SU-DHL-6 (cell line): ENCODE data around the gene TP73.

Experiments used
- H2AFZ ChIP-seq: fragments of 200-600 bp; sonication (generic); 2 replicates; pipeline ENCODE4 v1.6.1; 2014; ENCODE audit warnings: low read depth, mild to moderate bottlenecking, moderate library complexity, mixed read lengths, antibody characterized with exemption, low read length; ENCODE audit not compliant: severe bottlenecking
- H3F3A ChIP-seq: fragments of 200-600 bp; shearing (Covaris generic); 2 replicates; pipeline ENCODE4 v1.6.0; 2016; ENCODE audit warnings: antibody characterized with exemption, mild to moderate bottlenecking; ENCODE audit not compliant: insufficient read depth
- H3K27ac ChIP-seq: fragments of 200-600 bp; sonication (generic); 2 replicates; pipeline ENCODE4 v1.5.1; 2016; ENCODE audit warnings: low read depth, mild to moderate bottlenecking, low read length, moderate library complexity, mixed read lengths
- H3K27me3 ChIP-seq: fragments of 200-600 bp; sonication (generic), shearing (Covaris generic); 2 replicates; pipeline ENCODE4 v1.6.0; 2014; ENCODE audit warnings: mild to moderate bottlenecking, low read length
- H3K36me3 ChIP-seq: fragments of 200-600 bp; sonication (generic); 2 replicates; pipeline ENCODE4 v1.6.1; 2014; ENCODE audit warnings: mild to moderate bottlenecking, low read length, mixed read lengths
- H3K4me2 ChIP-seq: fragments of 300-600, 200-600 bp; shearing (Covaris generic), sonication (generic); 2 replicates; pipeline ENCODE4 v1.6.0; 2014; ENCODE audit warnings: low read length, low read depth, mild to moderate bottlenecking; ENCODE audit not compliant: poor library complexity, severe bottlenecking
- H3K4me3 ChIP-seq: fragments of 200-600 bp; sonication (generic); 2 replicates; pipeline ENCODE4 v1.5.1; 2014; ENCODE audit warnings: antibody characterized with exemption, low read length, mild to moderate bottlenecking, mixed read lengths; ENCODE audit not compliant: insufficient read depth, poor library complexity, severe bottlenecking
- H3K79me2 ChIP-seq: fragments of 200-600 bp; sonication (generic); 2 replicates; pipeline ENCODE4 v1.6.1; 2014; ENCODE audit warnings: mild to moderate bottlenecking, low read length, moderate library complexity; ENCODE audit not compliant: insufficient read depth
- H3K9ac ChIP-seq: fragments of 200-600 bp; sonication (generic); 2 replicates; pipeline ENCODE4 v1.7.0; 2014; ENCODE audit warnings: mild to moderate bottlenecking, low read length
- H3K9me2 ChIP-seq: fragments of 200-600 bp; sonication (generic); replicated peaks from 2 replicates; pipeline ENCODE4 v1.6.1; 2014; ENCODE audit warnings: low read length; ENCODE audit not compliant: insufficient read depth
- H3K9me3 ChIP-seq: fragments of 200-600 bp; sonication (generic); 2 replicates; pipeline ENCODE4 v1.6.1; 2014; ENCODE audit warnings: low read length, mixed read lengths; ENCODE audit not compliant: insufficient read depth
- H4K20me1 ChIP-seq: fragments of 200-600 bp; sonication (generic); 2 replicates; pipeline ENCODE4 v1.6.1; 2014; ENCODE audit warnings: low read depth, mild to moderate bottlenecking, antibody characterized with exemption, low read length, moderate library complexity, mixed read lengths
- EZH2phosphoT487 ChIP-seq: fragments of 200-600 bp; sonication (generic), shearing (Covaris generic); conservative IDR thresholded peaks from 2 replicates; pipeline ENCODE4 v1.6.1; 2018; ENCODE audit warnings: mild to moderate bottlenecking, antibody characterized with exemption, low read length, moderate library complexity, mixed read lengths
- TF ChIP-seq, protein P1 (sequence below): fragments of 200-600 bp; sonication (generic); IDR thresholded peaks from one replicate; pipeline ENCODE4 v1.5.1; 2017; ENCODE audit warnings: antibody characterized with exemption, mild to moderate bottlenecking, low read length, moderate library complexity; ENCODE audit not compliant: insufficient read depth, poor library complexity, severe bottlenecking

TP73 gene

DNA sequence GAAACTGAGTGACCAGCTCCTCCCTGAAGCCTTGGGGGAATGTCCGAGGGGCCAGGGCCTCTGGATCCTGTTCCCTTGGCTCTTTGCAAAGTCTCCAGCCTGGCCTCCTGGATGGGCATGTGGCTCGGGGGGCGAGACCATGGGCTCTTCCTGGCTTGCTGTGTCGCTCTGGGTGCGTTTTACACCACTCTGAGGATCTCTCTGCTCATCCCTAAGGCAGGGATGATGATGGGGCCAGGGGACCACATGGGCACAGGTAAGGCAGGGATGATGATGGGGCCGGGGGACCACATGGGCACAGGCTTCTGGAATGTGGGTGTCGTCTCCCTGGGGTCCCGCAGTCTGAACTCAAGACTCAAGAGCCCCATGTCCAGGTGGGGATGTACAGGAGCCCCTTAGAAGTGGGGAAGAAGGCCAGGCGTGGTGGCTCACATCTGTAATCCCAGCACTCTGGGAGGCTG lies 17.7 kb downstream of the TP73 start:
- H3K27me3 ChIP-seq: no peaks in the 10 kb centered on the region
- no peaks in the 10 kb centered on the region for H3K36me3 ChIP-seq
- H3K4me2 ChIP-seq: no peak overlapping the region
- H3F3A ChIP-seq: no peaks in the 10 kb centered on the region
- TF ChIP-seq EZH2phosphoT487: no peak
- TF ChIP-seq, protein P1, sequence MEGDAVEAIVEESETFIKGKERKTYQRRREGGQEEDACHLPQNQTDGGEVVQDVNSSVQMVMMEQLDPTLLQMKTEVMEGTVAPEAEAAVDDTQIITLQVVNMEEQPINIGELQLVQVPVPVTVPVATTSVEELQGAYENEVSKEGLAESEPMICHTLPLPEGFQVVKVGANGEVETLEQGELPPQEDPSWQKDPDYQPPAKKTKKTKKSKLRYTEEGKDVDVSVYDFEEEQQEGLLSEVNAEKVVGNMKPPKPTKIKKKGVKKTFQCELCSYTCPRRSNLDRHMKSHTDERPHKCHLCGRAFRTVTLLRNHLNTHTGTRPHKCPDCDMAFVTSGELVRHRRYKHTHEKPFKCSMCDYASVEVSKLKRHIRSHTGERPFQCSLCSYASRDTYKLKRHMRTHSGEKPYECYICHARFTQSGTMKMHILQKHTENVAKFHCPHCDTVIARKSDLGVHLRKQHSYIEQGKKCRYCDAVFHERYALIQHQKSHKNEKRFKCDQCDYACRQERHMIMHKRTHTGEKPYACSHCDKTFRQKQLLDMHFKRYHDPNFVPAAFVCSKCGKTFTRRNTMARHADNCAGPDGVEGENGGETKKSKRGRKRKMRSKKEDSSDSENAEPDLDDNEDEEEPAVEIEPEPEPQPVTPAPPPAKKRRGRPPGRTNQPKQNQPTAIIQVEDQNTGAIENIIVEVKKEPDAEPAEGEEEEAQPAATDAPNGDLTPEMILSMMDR: no peak
- H3K27ac ChIP-seq: no peak overlapping the region
- H3K9me2 ChIP-seq: no peaks in the 10 kb centered on the region
- no peaks in the 10 kb centered on the region for H3K79me2 ChIP-seq
- H4K20me1 ChIP-seq: no peaks in the 10 kb centered on the region
- no peak overlapping the region for H3K9ac ChIP-seq
- H3K4me3 ChIP-seq: no peak overlapping the region
- no peaks in the 10 kb centered on the region for H3K9me3 ChIP-seq
- H2AFZ ChIP-seq: no peak overlapping the region

DNA sequence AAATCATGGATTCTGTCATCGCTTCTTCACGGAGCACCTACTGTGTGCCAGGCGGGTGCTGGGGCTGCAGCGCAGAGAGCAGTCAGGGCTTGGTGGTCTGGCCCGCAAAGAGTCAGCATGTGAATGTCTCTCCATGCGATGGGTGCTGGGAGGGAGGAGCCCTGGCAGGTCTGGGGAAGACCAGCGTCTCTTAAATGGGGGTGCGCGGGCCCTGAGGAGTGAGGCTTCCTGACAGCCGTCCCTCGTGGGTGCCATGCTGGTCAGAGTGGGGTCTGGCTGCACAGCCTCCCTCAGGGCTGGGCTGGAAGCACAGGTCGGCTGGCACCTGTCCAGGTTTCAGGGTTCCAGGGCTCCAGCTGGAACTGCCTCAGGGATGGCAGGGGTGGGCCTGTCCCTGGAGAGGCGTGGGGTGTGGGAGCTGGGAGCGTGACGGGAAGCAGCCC lies 18.5 kb downstream of the TP73 start:
- H3F3A ChIP-seq: no peaks in the 10 kb centered on the region
- no peak overlapping the region for H2AFZ ChIP-seq
- no peak overlapping the region for H3K4me3 ChIP-seq
- H3K9ac ChIP-seq: no peak overlapping the region
- H3K9me2 ChIP-seq: no peaks in the 10 kb centered on the region
- TF ChIP-seq, protein P1: no peak
- TF ChIP-seq EZH2phosphoT487: no peak
- H3K4me2 ChIP-seq: no peak overlapping the region
- H3K9me3 ChIP-seq: no peaks in the 10 kb centered on the region
- no peaks in the 10 kb centered on the region for H4K20me1 ChIP-seq
- H3K27ac ChIP-seq: no peak overlapping the region
- H3K27me3 ChIP-seq: no peaks in the 10 kb centered on the region
- H3K36me3 ChIP-seq: no peaks in the 10 kb centered on the region
- no peaks in the 10 kb centered on the region for H3K79me2 ChIP-seq

DNA sequence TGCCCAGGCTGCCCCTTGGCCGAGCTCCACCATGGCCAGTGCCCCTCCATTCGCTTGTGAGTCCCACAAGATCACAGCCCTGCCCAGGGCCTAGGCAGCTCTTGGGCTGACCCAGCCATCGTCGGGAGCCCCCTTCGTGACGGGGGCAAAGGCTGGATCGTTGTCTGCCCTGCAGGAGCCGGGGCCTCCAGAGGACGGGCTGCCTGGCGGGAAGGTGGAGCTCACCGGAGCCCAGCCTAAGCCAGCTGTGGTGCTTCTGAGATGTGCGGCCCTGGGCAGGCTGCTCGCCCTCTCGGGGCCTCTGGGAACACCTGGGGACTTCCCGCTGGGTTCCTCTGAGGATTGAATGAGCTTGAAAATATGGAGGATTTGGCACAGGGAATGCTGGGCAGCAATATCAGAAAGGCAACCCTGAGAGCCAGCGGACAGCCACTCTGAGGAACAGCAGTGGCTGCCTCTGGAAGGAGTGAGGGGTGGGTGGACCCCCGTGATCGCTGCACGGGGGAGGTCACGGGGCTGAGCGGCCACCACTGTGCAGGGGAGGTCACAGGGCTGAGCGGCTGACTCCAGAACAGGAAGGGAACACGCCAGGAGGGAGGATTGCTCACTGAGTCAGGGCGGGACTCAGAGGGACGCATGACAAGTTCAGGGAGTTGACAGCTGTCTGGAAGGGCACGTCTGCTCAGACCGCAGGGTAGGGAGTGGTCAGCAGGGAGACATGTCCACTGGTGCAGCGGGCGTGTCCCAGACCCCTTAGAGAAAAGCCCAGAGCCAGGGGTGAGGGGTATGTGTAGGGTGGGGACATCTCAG lies 19.3 kb downstream of the TP73 start:
- Histone ChIP-seq H3K79me2 (no peaks in the 10 kb centered on the region), H3K9ac (no peak overlapping the region), H3K4me2 (no peak overlapping the region), H3K36me3 (no peaks in the 10 kb centered on the region), H4K20me1 (no peaks in the 10 kb centered on the region), H2AFZ (no peak overlapping the region), H3K4me3 (no peak overlapping the region), H3F3A (no peaks in the 10 kb centered on the region), H3K27ac (no peak overlapping the region), H3K27me3 (no peaks in the 10 kb centered on the region), H3K9me3 (no peaks in the 10 kb centered on the region), H3K9me2 (no peaks in the 10 kb centered on the region)
- TF ChIP-seq, protein P1: no peak
- no peak for TF ChIP-seq EZH2phosphoT487
